ENCODE measurements around the gene FNBP1L.
A peak's percentile ranks its signal among the peaks of the same experiment; 100 is the strongest.

The FNBP1L gene

GRCh38 chr1:93571623-93572310, 123.8 kb downstream of the FNBP1L start:
- TF ChIP-seq FOXP2 (optimal IDR thresholded peaks at IDR 0.05; ENCODE audit: borderline replicate concordance, extremely low read depth, extremely low read length, insufficient read depth) (no peak), POLR2AphosphoS5 (IDR thresholded peaks at IDR 0.05; ENCODE audit: low read depth, low read length) (peak; percentile 28; the same call in 1 of the 2 replicates)

- no peak for TF ChIP-seq POLR2AphosphoS5 (IDR thresholded peaks at IDR 0.05; ENCODE audit: low read depth, low read length)
Measured at GRCh38 chr1:93573940-93574469, 126.1 kb downstream of the FNBP1L start.

- TF ChIP-seq POLR2AphosphoS5 (IDR thresholded peaks at IDR 0.05; ENCODE audit: low read depth, low read length): no peak
- TF ChIP-seq FOXP2 (optimal IDR thresholded peaks at IDR 0.05; ENCODE audit: borderline replicate concordance, extremely low read depth, extremely low read length, insufficient read depth): no peak
Measured at GRCh38 chr1:93574511-93574910, 126.6 kb downstream of the FNBP1L start.

- TF ChIP-seq POLR2AphosphoS5 (IDR thresholded peaks at IDR 0.05; ENCODE audit: low read depth, low read length): no peak
Measured at GRCh38 chr1:93574991-93575390, 127.1 kb downstream of the FNBP1L start.

- peak; percentile 50 for TF ChIP-seq FOXP2 (optimal IDR thresholded peaks at IDR 0.05; ENCODE audit: borderline replicate concordance, extremely low read depth, extremely low read length, insufficient read depth)
- 0 out of 2 replicates have a peak, but pooled peaks have one; percentile 25 for TF ChIP-seq SIN3A (IDR thresholded peaks at IDR 0.05; ENCODE audit: borderline replicate concordance, insufficient read depth, low read length)
- TF ChIP-seq POLR2AphosphoS5 (IDR thresholded peaks at IDR 0.05; ENCODE audit: low read depth, low read length): no peak; the same call in 1 of the 2 replicates
Measured at GRCh38 chr1:93575621-93576284, 127.8 kb downstream of the FNBP1L start.

GRCh38 chr1:93576346-93576745, 128.4 kb downstream of the FNBP1L start:
- peak; percentile 72 for TF ChIP-seq POLR2AphosphoS5 (IDR thresholded peaks at IDR 0.05; ENCODE audit: low read depth, low read length)
- TF ChIP-seq FOXP2 (optimal IDR thresholded peaks at IDR 0.05; ENCODE audit: borderline replicate concordance, extremely low read depth, extremely low read length, insufficient read depth): peak; percentile 54
- 0 out of 2 replicates have a peak, but pooled peaks have one; percentile 77 for TF ChIP-seq SIN3A (IDR thresholded peaks at IDR 0.05; ENCODE audit: borderline replicate concordance, insufficient read depth, low read length)
- peak in 1 of 2 experiments; percentile 65; a peak in 1 of 4 replicates for TF ChIP-seq REST (IDR thresholded peaks at IDR 0.05; ENCODE audit: insufficient read depth in 1 of 2, low read depth in 2 of 2, low read length in 2 of 2)
- peak; percentile 57; the same call in 1 of the 2 replicates for TF ChIP-seq TAF1 (IDR thresholded peaks at IDR 0.05; ENCODE audit: borderline replicate concordance, insufficient read depth, low read length)

GRCh38 chr1:93576746-93577145, 128.8 kb downstream of the FNBP1L start:
- TF ChIP-seq TAF1 (IDR thresholded peaks at IDR 0.05; ENCODE audit: borderline replicate concordance, insufficient read depth, low read length) (no peak), SIN3A (IDR thresholded peaks at IDR 0.05; ENCODE audit: borderline replicate concordance, insufficient read depth, low read length) (no peak), POLR2AphosphoS5 (IDR thresholded peaks at IDR 0.05; ENCODE audit: low read depth, low read length) (no peak), REST (IDR thresholded peaks at IDR 0.05; ENCODE audit: insufficient read depth in 1 of 2, low read depth in 2 of 2, low read length in 2 of 2) (no peak), FOXP2 (optimal IDR thresholded peaks at IDR 0.05; ENCODE audit: borderline replicate concordance, extremely low read depth, extremely low read length, insufficient read depth) (no peak)
